GM20000 (cell line): ENCODE data around the gene RTL10.

Experiments used
- DNase-seq: peaks from one replicate; pipeline ENCODE4 v3.0.0; 2012; ENCODE audit warnings: low spot score
- TF ChIP-seq, protein P1 (sequence below): IDR thresholded peaks from 2 replicates; pipeline ENCODE4 v1.5.1; 2012; ENCODE audit warnings: mild to moderate bottlenecking, control low read depth; ENCODE audit errors: extremely low read depth, missing control alignments

RTL10 gene

DNA sequence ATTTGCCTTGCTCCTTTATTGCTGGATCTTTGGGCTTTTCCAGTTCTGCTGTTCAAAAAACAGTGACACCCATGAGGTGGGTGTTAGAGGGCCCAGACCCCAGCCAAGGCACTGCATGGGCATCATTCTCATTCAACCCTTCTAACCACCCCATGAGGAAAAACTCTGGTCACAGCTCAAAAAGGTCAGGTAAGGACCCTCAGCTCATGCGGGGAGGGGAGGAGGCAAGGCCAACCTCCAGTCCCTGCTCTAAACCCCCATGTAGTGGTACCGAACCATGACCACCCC, 7.4 kb downstream of the RTL10 start:
- TF ChIP-seq, protein P1, sequence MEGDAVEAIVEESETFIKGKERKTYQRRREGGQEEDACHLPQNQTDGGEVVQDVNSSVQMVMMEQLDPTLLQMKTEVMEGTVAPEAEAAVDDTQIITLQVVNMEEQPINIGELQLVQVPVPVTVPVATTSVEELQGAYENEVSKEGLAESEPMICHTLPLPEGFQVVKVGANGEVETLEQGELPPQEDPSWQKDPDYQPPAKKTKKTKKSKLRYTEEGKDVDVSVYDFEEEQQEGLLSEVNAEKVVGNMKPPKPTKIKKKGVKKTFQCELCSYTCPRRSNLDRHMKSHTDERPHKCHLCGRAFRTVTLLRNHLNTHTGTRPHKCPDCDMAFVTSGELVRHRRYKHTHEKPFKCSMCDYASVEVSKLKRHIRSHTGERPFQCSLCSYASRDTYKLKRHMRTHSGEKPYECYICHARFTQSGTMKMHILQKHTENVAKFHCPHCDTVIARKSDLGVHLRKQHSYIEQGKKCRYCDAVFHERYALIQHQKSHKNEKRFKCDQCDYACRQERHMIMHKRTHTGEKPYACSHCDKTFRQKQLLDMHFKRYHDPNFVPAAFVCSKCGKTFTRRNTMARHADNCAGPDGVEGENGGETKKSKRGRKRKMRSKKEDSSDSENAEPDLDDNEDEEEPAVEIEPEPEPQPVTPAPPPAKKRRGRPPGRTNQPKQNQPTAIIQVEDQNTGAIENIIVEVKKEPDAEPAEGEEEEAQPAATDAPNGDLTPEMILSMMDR: no peak
- no peak for DNase-seq

DNA sequence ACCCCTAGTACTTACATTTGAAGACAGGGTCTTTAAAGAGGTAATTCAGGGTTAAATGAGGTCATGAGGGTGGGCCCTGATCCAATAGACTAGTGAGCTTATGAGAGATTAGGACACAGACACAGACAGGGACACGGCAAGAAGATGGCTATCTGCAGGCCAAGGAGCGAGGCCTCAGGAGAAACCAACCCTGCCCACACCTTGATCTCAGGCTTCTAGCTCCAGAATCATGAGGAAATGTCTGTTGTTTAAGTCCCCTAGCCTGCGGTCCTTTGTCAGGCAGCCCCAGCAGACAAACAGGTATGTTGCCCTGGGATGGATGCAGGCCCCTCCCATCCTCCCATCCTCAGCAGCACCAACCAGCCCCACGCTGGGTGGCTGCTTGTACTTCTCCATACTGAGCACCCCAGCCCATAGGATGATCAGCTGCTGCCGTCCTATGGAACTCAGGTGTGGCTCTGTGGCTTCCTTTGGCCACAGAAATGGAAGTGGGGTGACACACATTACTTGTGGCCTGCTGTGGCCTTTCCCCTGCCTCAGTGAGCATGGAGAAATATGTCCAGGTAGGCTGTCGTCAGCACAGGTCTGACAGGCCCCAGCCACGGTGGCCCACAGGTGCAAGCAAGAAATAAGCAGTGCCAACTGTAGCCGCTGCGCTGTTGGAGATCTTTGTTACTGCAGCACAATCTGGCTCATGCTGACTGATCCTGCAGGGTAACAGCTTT, 7.9 kb downstream of the RTL10 start:
- TF ChIP-seq, protein P1: no peak
- no peak for DNase-seq

DNA sequence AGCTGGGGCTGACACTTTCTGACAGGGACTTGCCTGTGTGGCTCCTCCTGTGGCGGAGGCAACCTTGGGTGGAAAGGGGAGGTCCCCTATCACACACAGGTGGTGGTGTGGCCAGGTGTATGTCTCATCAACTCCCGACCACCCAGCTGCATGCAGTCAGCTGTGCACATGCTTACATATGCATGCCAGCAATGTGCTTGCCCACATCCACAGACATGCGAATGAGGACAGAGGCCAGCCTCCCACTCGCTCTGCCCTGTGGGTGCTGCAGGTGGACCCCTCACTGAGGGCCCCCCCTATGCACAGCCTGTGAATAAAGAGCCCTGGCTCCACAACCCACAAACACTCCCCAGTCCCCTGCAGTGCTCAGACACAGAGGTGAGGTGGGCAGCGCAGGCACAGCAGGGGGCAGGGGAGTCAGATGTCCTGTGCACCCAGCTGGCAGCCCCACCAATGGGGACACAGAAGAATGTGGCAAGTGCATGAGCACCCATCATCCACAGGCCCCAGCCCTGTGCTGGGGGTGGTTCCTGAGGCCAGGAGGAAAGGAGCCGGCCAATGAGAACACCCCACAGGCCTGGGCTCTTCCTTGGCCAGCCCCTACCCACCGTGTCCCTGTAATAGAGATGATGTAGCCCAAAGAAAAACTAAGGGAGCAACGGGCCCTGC, 9.5 kb downstream of the RTL10 start:
- TF ChIP-seq, protein P1: no peak
- no peak for DNase-seq

DNA sequence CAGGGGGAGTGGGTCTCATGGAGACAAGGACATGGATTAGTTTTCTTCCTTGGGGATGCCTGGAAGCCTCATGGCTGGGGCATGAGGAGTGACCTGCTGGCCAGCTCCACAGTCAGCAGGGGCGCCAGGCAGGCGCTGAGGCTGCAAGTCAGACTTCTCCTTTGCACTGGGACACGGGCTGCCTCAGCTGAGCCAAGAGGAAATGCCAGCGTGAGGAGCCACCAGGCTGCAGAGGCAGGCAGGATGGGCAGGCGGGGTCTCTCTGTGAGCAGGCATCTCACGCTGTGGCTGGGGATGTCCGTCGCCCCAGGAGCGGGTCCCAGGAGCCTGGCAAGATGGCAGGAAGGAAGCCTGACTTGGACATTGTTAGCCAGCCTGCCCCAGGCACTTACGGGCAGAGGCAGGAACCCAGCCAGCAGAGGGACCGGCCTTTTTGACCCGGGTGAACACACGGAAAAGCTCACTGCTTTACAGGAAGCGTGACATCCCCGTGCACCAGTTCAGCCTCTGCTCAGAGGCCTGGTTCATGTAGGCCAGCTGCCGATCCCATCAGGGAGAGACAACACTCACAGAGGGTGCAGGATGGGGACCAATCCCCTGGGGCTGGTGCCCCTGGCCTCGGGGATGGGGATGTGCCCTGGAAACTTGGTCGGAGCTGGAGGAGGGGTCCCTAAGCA, 10.2 kb downstream of the RTL10 start:
- TF ChIP-seq, protein P1: no peak
- no peak for DNase-seq

DNA sequence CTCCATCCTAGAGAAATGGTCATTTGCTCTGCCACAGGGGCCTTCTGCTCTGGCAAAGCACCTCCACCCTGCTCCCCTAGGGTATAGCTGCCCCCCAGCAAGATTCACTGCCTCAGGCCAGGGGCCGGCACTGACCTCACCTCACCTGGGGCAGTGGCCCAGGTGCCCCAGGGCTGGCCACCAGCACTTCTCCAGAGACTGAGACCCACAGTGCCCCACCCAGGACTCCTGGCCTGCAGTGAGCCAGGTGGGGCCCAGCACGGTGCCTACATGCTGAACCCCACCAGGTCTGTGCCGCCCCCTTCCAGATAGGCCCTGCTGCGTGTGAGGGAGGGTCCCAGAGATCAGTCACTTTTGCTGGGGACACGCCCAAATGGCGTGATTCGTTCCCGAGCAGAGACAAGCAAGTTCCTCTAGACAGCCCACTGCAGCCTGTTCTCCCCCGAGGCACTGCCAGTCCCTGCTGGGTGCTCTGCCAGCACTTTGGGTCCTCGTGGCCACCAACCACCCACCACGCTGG, 10.8 kb downstream of the RTL10 start:
- TF ChIP-seq, protein P1: no peak
- DNase-seq: no peak

DNA sequence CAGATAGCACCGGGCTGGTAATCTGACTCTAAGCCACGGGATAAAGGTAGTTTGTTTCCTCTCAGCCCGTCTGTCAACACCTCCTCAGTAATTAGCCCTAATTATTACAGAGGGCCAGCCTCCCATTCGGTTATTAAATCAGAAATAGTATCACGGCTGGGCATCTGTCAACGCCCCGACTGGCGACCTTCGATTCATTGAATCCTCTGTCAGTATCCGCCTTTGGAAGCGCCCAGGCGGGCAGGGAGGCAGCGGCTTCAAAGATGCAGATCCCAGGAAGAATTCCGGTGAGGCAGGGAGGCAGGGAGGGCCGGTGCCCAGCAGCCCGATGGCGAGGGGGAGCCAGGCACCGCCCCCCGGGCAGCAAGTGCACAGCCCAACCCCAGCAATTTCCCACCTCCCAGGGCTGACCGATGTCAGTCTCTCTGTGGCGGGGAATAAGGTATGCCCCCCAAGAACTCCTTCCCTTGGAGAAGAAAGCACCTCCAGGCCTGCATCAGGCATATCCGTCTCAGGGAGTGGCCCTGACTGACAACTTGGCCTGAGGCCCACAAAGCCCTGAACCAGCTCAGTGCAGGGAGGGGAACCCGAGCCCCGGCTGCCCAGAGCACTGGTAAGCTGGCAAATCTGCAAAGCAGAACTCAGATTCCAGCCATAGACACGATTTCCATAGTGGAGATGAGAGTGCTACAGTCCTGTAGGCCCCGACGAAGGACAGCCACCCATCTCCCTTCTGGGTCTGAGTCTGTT, 11.4 kb downstream of the RTL10 start:
- no peak for DNase-seq
- TF ChIP-seq, protein P1: no peak
